GM21447 (cell line): ENCODE data around the gene SPTBN4.
"Not testable (repeated sequence)": the region's sequence is repeated elsewhere in the genome, so short reads cannot be mapped to it uniquely, and the experiment has no call there.

Source experiments
- ATAC-seq: cut with Tn5 transposase; IDR thresholded peaks from one replicate; pipeline ENCODE4 v1.9.1; 2021; ENCODE audit not compliant: unreplicated experiment

SPTBN4 gene

DNA sequence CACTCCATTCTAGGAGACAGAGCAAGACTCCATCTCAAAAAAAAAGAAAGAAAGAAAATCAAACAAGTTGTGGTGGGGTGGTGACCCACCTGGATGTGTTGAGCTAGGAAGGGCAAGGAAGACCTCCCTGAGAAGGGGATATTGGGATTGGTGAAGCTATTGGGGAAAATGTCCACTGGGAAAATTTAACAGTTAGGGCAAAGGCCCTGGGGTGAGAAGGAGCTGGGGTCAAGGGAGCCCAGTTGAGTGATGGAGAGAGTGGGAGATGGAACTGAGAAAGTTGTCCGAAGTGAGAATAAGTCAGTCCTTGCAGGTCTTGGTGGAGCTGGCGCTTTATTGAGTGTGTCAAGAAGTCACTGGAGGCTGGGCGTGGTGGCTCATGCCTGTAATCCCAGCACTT is 28.5 kb upstream of the SPTBN4 start:
- ATAC-seq, result no peak

DNA sequence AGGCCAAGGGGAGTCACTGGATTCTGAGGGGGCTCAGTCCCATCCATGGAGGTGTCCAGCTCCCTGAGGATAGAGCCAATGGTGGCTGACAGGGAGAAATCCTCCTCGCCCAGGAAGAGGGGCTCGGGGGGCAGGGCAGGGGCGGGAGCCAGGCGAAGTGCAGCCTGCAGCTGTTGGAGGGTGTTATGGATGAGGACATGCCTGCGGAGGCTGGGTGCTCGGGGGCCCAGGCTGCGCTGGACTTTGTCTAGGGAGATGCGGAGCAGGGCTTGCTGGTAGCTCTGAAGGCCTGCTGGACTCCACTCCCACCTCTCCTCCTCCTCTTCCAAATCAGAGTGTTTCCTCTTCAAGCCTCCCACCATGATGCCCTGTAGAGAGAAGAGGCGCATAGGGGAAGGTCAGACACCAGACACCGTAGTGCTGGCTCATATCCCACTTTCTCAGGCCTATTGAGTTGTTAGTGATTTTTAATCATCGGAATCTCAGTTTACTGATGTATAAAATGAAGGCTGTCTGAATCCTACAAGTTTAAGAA is 25.0 kb upstream of the SPTBN4 start:
- ATAC-seq, result no peak

DNA sequence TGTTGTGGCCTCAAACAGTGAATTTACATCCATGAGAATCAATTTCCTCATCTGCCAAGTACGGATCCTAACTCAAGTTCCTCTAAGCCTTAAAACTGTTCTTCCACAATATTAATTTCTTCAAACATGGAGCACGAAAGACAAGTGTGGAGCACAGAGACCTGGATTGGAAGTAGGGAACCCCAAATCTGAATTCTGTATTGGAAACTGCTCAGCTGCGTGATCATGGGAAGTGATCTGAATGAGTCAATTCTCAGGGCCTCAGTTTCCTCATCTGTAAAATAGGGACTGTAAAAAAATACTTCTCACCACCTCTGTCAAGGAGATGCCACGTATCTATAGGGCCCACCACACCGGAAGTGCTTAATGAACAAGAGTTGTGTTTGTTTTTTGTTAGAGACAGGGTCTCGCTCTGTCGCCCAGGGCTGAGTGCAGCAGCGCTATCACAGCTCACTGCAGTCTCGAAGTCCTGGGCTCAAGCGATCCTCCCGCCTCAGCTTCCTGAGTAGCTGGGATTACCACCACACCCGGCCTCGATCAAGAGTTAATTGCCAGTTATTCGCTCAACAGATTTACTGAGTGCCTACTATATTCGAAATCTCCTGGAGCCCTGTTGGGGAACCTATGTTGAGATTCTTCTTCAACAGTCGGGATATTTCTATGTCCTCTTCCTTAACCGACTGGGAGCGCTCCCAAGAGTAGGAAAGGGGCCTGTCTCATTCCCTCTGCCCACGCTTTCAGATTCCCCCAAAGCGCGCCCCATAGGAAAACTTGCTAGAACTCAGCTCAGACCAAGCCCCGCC is 24.3 kb upstream of the SPTBN4 start:
- no peak for ATAC-seq

GRCh38 chr19:40443131-40443999 is 23.4 kb upstream of the SPTBN4 start:
- peak; percentile 57 for ATAC-seq

GRCh38 chr19:40444000-40444824 is 22.6 kb upstream of the SPTBN4 start, which contains the start of gene SERTAD3:
SERTAD3 (minus strand) TSS chr19:40444335; CDS start chr19:40442080, 2,255 bp downstream.
- peak; percentile 59 for ATAC-seq

DNA sequence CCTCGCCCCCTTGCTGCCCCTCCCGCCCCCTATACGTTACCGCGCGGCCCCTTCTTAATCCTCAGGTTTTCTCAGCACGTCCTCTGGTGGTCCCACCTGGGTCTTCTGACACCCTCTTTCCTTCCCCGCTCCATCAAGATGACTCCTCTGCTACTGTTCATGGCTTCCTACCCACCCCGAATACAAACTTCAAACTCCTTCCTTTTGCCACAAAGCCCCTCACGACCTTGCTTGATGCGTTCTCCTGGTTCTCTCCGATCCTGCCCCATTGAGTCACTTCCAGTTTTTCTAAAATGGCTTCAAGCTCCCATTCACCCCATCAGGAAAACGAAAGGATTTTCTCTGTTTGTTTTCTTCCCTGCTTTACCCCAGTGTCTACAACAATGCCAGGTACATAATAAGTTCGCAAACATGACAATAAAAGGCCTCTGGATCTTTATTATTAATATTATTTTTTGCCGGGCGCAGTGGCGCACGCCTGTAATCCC is 21.9 kb upstream of the SPTBN4 start:
- no peak for ATAC-seq

GRCh38 chr19:40445780-40446262 is 21.0 kb upstream of the SPTBN4 start:
- ATAC-seq, result no peak

DNA sequence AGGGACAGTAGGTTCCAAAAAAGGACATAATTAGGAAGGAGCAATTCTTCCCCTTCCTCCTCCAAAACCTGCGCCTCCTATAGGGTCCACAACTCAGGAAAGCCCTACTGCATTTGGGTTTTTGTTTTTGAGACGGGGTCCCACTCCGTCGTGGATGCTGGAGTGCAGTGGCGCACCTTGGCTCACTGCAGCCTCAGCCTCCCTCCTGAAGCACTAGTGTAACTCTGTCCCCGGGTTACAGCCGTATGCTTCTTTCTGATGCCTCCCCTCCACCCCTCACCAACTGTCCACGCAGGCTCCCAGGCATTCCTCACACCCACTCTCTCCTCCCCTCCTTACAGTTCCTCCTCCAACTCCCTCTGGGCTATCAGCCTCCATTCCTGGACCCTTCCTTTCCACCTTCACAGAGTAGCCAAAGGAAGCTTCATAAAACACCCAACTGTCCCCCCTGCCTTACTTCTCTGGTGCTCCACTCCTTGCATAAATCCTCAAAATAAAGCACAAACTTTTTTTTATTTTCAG is 20.5 kb upstream of the SPTBN4 start:
- ATAC-seq, result no peak

- no peak for ATAC-seq
These were observed 17.3 kb upstream of the SPTBN4 start for GRCh38 chr19:40449506-40449905.

- ATAC-seq, result no peak
These were observed 16.1 kb upstream of the SPTBN4 start for GRCh38 chr19:40450664-40451063.

GRCh38 chr19:40452016-40452415 is 14.8 kb upstream of the SPTBN4 start:
- no peak for ATAC-seq

GRCh38 chr19:40453151-40453735 is 13.6 kb upstream of the SPTBN4 start:
- no peak for ATAC-seq

DNA sequence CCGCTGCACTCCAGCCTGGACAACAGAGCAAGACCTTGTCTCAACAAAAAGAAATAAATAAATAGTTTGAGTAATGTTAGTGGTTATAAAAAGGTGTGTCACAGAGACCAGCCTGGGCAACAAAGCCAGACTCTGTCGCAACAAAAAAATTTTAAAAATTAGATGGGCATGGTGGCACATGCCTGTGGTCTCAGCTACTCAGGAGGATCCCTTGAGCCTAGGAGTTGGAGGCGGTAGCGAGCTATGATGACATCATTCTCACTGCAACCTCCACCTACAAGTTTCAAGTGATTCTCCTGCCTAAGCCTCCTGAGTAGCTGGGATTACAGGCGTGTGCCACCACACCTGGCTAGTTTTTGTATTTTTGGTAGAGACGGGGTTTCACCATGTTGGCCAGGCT is 12.9 kb upstream of the SPTBN4 start:
- not testable (repeated sequence) for ATAC-seq

- ATAC-seq, result no peak
These were observed 9.8 kb upstream of the SPTBN4 start for GRCh38 chr19:40457048-40457447.

- no peak for ATAC-seq
These were observed 8.7 kb upstream of the SPTBN4 start for GRCh38 chr19:40457953-40458596.

- no peak for ATAC-seq
These were observed 8.2 kb upstream of the SPTBN4 start for GRCh38 chr19:40458597-40458974.

DNA sequence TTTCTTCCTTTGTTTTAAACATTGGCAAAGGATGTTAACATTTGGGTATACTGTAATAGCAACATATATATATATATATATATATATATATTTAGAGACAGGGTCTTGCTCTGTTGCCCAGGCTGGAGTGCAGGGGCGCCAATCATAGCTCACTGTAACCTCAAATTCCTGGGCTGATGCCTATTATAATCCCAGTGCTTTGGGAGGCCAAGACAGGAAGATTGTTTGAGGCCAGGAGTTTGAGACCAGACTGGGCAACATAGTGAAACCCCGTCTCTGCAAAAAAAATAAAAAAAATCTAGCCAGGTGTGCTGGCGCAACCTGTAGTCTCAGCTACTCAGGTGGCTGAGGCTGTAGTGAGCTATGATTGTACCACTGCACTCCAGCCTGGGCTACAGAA is 6.6 kb upstream of the SPTBN4 start:
- ATAC-seq, result no peak

- no peak for ATAC-seq
These were observed 5.1 kb upstream of the SPTBN4 start for GRCh38 chr19:40461669-40462221.

DNA sequence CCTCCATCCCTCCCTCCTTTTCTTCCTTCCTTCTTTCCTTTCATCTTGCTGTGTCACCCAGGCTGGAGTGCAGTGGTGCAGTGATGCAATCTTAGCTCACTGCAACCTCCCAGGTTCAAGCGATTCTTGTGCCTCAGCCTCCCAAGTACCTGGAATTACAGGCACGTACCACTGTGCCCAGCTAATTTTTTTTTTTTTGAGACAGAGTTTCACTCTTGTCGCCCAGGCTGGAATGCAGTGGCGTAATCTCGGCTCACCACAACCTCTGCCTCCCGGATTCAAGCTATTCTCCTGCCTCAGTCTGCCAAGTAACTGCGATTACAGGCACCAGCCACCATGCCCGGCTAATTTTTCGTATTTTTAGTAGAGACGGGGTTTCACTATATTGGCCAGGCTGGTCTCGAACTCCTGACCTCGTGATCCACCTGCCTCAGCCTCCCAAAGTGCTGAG is 3.2 kb upstream of the SPTBN4 start:
- ATAC-seq, result not testable (repeated sequence)
